Gastrocnemius medialis (tissue), 4 donors: ENCODE measurements around the gene FCER1G. TPM values are rescaled to one million over a fixed set of nuclear protein-coding genes. Genes with fewer than 3 reads are reported as not detected.
A peak's percentile ranks its signal among the peaks of the same experiment; 100 is the strongest.

Experiments
- ATAC-seq, 2 donors: fragments of 150-250 bp; one replicate each; pipeline ENCODE4 v1.9.1; 2016
- DNase-seq, 2 donors: peaks; one replicate each; pipeline ENCODE4 v3.0.0-alpha.2; 2019
- H3K27ac ChIP-seq, 4 donors: fragments of 200-600 bp; sonication (generic); 1 replicate in 1 of 4; 2 replicates in 3 of 4; pipeline ENCODE4 v1.5.1; 2016 to 2018; ENCODE audit warnings: mild to moderate bottlenecking in 2 of 4, moderate library complexity in 1 of 4
- H3K27me3 ChIP-seq, 3 donors: fragments of 200-600 bp; sonication (generic) in 2 of 3; 1 replicate in 1 of 3; 2 replicates in 2 of 3; pipeline versions ENCODE4 v1.5.1 to v1.6.0; 2016 to 2019; ENCODE audit warnings: mild to moderate bottlenecking in 1 of 3, moderate library complexity in 1 of 3
- H3K36me3 ChIP-seq, 2 donors: fragments of 200-600 bp; sonication (generic) in 1 of 2; one replicate each; pipeline ENCODE4 v1.5.1; 2017 to 2018
- H3K4me1 ChIP-seq, 2 donors: fragments of 200-600 bp; sonication (generic) in 1 of 2; one replicate each; pipeline ENCODE4 v1.5.1; 2016 to 2017; ENCODE audit warnings: mild to moderate bottlenecking in 2 of 2
- H3K4me3 ChIP-seq, 4 donors: fragments of 200-600 bp; sonication (generic) in 3 of 4; 1 replicate in 1 of 4; 2 replicates in 3 of 4; pipeline ENCODE4 v1.5.1; 2016 to 2019; ENCODE audit warnings: mild to moderate bottlenecking in 2 of 4
- H3K9me3 ChIP-seq, 3 donors: fragments of 200-600 bp; sonication (generic) in 2 of 3; 1 replicate in 1 of 3; 2 replicates in 2 of 3; pipeline ENCODE4 v1.5.1; 2016 to 2019
- CTCF ChIP-seq, 5 experiments: fragments of 450-650 bp in 3 of 5; fragments of 200-600 bp in 2 of 5; sonication (generic) in 2 of 5; IDR thresholded peaks in 4 of 5; conservative IDR thresholded peaks in 1 of 5; 1 replicate in 4 of 5; 2 replicates in 1 of 5; pipeline ENCODE4 v1.5.1; 2016 to 2019; ENCODE audit warnings: antibody characterized with exemption in 5 of 5, mild to moderate bottlenecking in 3 of 5, moderate library complexity in 3 of 5
- POLR2A ChIP-seq, 2 donors: fragments of 450-650 bp; IDR thresholded peaks; one replicate each; pipeline ENCODE4 v1.6.1; 2017; ENCODE audit warnings: antibody characterized with exemption in 2 of 2, mild to moderate bottlenecking in 2 of 2, moderate library complexity in 2 of 2
- in situ Hi-C, 4 donors: fragments of 200-750 bp; cut with MboI; loops; one replicate each; pipeline versions ENCODE4 v1.15.0 to v1.8.0; 2017; ENCODE audit warnings: low sequenced_read_pairs in 4 of 4
- intact Hi-C: fragments of 100-400 bp; cut with DNase I; formaldehyde crosslinking; loops from one replicate; pipeline ENCODE4 v1.15.1; 2023; ENCODE audit warnings: low total_unique reads
- total RNA-seq, 4 donors: library from RNA; depleted of rRNA; stranded (reverse); fragments of >200 nt; gene quantifications; one replicate each; pipeline versions ENCODE4 v1.1.0 to v1.2.3, GENCODE V29; 2016

FCER1G gene
- total RNA-seq, 4 donors from 2014 or later: 4.2 to 20.4 (median 18.5) TPM

- peaks cover 0 to 22% of the 10 kb centered on the region in 2 donors for H3K36me3 ChIP-seq
- ATAC-seq (peak in 1 of 2 donors; percentile 0), DNase-seq (no peak)
- intact Hi-C loops: loop anchor here (1.0 to 5.0 kb wide), 3 partner anchors 16 to 108 kb away; partner anchors contain the start of genes NIT1 and PFDN2
- no peak for TF ChIP-seq CTCF (IDR thresholded peaks at IDR 0.05 in 4 of 5, conservative IDR thresholded peaks at IDR 0.05 in 1 of 5)
- TF ChIP-seq POLR2A (IDR thresholded peaks at IDR 0.05): no peak
- no peaks in the 10 kb centered on the region for H3K9me3 ChIP-seq
- peaks cover 14 to 21% of the 10 kb centered on the region in 2 donors for H3K4me1 ChIP-seq
- in situ Hi-C loops: loop anchor here (5.0 to 10.0 kb wide), 5 partner anchors 50 to 162 kb away; partner anchors contain the start of genes B4GALT3 (in 1 of the 4) and SDHC (in 1 of the 4)
- H3K27me3 ChIP-seq: no peaks in the 10 kb centered on the region
- peak overlapping the region in 3 of 4 donors; percentile 15 to 93 (median 24) for H3K4me3 ChIP-seq
- peak overlapping the region; percentile 68 to 92 (median 80) for H3K27ac ChIP-seq
These were observed 10.1 kb downstream of the FCER1G start for GRCh38 chr1:161225178-161225533.

DNA sequence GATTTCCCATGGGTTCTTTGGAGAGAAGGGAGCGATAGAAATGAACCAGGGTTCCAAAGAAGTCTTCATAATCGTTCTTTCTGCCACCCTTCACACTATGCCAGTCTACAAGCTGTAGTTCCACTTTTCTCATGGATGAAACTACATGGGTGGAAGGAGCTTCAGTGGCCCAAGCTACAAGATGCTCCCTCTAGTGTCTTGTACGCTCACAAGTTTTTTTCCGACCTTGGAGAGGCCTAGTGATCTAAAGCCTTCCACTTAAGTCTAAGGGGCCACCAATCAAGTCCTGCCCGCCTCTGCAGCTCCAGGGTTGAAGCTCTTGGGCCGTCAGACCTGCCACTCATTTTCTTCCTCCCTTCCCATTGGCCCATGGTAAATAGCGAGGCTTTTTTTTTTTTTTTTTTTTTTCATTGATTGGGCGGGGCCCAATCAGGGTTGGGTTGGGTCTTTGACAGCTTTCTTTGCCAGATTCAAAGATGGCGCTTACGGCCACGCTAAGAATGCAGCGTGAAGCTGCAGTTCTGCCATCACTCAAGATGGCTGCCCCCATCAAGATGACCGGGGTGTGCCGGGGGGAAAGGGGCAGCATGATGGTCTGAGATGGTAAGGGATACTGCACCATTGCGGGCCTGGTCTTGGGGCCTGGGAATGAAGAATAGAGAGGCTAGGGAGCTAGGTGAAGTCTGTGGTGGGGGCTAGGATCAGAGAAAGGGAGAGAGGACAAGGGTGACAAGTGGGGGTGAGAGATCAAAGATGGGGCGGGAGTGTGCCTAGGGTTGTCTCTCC is 10.6 kb downstream of the FCER1G start, which contains the start of gene TOMM40L:
Gene TOMM40L (plus strand): TSS at position 527 of the 786 bp plus-strand sequence. CDS start 430 bp downstream, outside the sequence.
- in situ Hi-C loops: loop anchor here (5.0 to 10.0 kb wide), 5 partner anchors 51 to 162 kb away; partner anchors contain the start of genes B4GALT3 (in 1 of the 4) and SDHC (in 1 of the 4)

DNA sequence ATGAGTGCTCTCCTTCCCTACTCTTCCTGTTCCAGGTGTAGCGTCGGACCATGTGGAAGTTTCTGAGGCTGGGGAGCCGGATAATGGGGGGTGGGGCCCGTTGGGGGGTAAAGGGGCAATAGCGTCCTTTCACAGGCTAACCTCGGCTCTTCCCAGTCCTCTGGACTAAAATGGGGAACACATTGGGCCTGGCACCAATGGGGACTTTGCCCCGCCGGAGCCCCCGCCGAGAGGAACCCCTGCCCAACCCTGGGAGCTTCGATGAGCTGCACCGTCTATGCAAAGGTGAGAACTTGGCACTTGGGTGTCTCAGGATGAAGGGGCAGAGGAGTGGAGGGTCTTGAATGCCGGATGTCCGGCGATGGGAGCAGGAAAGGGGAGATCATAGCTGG is 11.2 kb downstream of the FCER1G start:
- ATAC-seq: no peak
- peaks cover 14 to 21% of the 10 kb centered on the region in 2 donors for H3K4me1 ChIP-seq
- in situ Hi-C loops (loop anchor here (5.0 to 10.0 kb wide), 5 partner anchors 52 to 161 kb away; partner anchors contain the start of genes B4GALT3 (in 1 of the 4) and SDHC (in 1 of the 4)), intact Hi-C loops (loop anchor here (2.0 to 5.0 kb wide), 5 partner anchors 24 to 109 kb away; partner anchors contain the start of genes DEDD, NDUFS2, NIT1 and PFDN2)
- H3K36me3 ChIP-seq: peaks cover 0 to 30% of the 10 kb centered on the region in 2 donors
- peak overlapping the region; percentile 62 to 93 (median 87) for H3K4me3 ChIP-seq
- peak overlapping the region; percentile 76 to 92 (median 90) for H3K27ac ChIP-seq
- no peaks in the 10 kb centered on the region for H3K9me3 ChIP-seq
- H3K27me3 ChIP-seq: no peaks in the 10 kb centered on the region
- TF ChIP-seq POLR2A (IDR thresholded peaks at IDR 0.05) (no peak), CTCF (IDR thresholded peaks at IDR 0.05 in 4 of 5, conservative IDR thresholded peaks at IDR 0.05 in 1 of 5) (no peak)
- no peak for DNase-seq

More for the DNA sequence above, 10.6 kb downstream of the FCER1G start, which contains the start of gene TOMM40L:
- Histone ChIP-seq H3K36me3 (peaks cover 0 to 28% of the 10 kb centered on the region in 2 donors), H3K27ac (peak within 1 kb of the TSS; percentile 76 to 92 (median 90)), H3K4me1 (peaks cover 14 to 21% of the 10 kb centered on the region in 2 donors), H3K9me3 (no peaks in the 10 kb centered on the region), H3K4me3 (peak within 1 kb of the TSS; percentile 62 to 93 (median 87)), H3K27me3 (no peaks in the 10 kb centered on the region)
- DNase-seq (peak; percentile 95 to 98), ATAC-seq (peak; percentile 96 to 98)
- intact Hi-C loops: loop anchor here (1.0 to 5.0 kb wide), 7 partner anchors 16 to 108 kb away; partner anchors contain the start of genes DEDD, NDUFS2, NIT1 and PFDN2
- peak; percentile 21 to 27 for TF ChIP-seq POLR2A (IDR thresholded peaks at IDR 0.05)
- TF ChIP-seq CTCF (IDR thresholded peaks at IDR 0.05 in 4 of 5, conservative IDR thresholded peaks at IDR 0.05 in 1 of 5): peak; percentile 47 to 64 (median 53)

GRCh38 chr1:161226759-161227158 is 11.7 kb downstream of the FCER1G start:
- DNase-seq (no peak), ATAC-seq (no peak)
- Histone ChIP-seq H3K27me3 (no peaks in the 10 kb centered on the region), H3K4me3 (peak overlapping the region; percentile 62 to 93 (median 87)), H3K36me3 (peaks cover 0 to 30% of the 10 kb centered on the region in 2 donors), H3K4me1 (peaks cover 14 to 21% of the 10 kb centered on the region in 2 donors), H3K27ac (peak overlapping the region; percentile 76 to 92 (median 90)), H3K9me3 (no peaks in the 10 kb centered on the region)
- in situ Hi-C loops: loop anchor here (5.0 to 10.0 kb wide), 5 partner anchors 52 to 161 kb away; partner anchors contain the start of genes B4GALT3 (in 1 of the 4) and SDHC (in 1 of the 4)
- TF ChIP-seq POLR2A (IDR thresholded peaks at IDR 0.05) (no peak), CTCF (IDR thresholded peaks at IDR 0.05 in 4 of 5, conservative IDR thresholded peaks at IDR 0.05 in 1 of 5) (no peak)
- intact Hi-C loops: loop anchor here (1.0 to 5.0 kb wide), 6 partner anchors 24 to 156 kb away; partner anchors contain the start of genes DEDD, NDUFS2, NIT1 and PFDN2
